Cortex of kidney (tissue), 1 donor: Measurements from ENCODE around the gene TBC1D21.

Source experiments
- DNase-seq: peaks from one replicate; lab custom pipeline; 2025; lab: John Stamatoyannopoulos, UW

The TBC1D21 gene

DNA sequence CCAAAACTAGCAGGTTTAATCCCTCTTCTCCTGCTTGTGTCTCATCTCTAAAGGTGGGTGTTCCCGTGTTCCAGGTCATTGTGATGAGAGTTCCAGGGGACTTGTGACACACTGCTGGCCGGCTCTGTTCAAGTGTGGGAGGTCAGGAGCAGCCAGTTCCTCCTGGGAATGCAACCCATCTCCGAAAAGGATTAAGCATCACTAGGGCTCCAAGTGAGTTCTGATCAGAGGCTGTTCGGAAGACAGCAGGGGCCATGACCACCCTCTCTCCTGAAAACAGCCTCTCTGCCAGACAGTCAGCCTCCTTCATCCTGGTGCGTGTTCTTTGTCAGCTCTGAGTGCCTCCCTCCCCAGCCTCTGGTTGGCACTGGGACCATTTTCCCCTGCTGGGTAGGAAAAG is at the start of gene TBC1D21:
TSS of gene TBC1D21 (plus strand) at position 109 of the 400 bp plus-strand sequence. CDS start at position 255, 146 bp downstream.
- no peak for DNase-seq

GRCh38 chr15:73826711-73827251 is 46.6 kb upstream of the TBC1D21 start:
- DNase-seq: no peak

DNA sequence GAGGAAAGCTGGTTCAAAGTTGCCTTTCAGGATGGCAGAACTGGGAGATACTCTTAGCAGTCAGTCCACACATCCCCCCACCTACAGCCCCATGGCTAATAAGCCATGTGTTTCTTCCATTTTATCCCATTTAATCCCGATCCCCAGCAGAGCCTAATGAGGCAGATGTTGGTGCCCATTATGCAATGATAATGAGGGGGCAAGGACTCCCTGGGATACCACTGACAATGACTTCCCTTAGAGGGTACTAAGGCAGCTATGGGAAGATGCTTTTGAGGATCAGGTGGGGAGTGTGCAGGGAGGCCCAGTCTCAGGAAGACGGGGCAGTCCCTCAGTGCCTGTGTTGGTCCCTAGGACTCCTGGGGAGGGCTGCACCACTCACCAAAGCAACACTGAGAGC is 43.8 kb upstream of the TBC1D21 start:
- no peak for DNase-seq

GRCh38 chr15:73832657-73833056 is 40.7 kb upstream of the TBC1D21 start:
- no peak for DNase-seq

GRCh38 chr15:73836845-73837244 is 36.5 kb upstream of the TBC1D21 start:
- no peak for DNase-seq

GRCh38 chr15:73838831-73839426 is 34.4 kb upstream of the TBC1D21 start:
- DNase-seq: no peak

DNA sequence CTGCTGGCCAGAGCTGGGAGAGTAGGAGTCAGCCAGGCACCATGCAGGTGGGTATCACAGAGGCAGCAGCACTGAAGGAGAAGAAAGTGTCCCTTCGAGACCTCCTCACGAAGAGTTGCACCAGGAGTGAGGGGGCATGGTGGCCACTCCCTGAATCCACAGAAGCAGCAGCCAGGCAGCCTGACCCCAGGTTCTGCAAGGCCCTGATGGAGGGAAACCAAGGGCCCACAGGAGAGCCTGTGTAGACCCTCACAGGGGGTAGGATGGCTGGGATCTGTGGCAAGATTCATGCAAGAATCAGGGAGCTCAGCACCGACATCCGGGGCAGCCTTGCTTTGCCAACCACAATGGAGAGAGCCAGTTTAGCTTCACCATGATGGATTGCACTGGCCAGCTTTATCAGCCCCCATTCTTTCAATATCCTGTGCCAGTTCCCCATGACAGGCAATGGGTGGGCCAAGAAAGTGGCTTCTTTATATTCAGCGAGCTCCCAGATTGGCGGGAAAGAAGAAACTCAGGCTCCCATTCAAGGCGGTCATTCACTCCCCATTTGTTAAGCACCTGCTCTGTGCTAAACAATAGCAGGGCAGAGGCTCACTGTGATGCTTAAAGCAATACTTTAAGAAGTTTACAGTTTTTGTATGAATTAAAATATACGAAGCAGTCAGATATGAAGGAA is 33.5 kb upstream of the TBC1D21 start:
- DNase-seq: no peak

DNA sequence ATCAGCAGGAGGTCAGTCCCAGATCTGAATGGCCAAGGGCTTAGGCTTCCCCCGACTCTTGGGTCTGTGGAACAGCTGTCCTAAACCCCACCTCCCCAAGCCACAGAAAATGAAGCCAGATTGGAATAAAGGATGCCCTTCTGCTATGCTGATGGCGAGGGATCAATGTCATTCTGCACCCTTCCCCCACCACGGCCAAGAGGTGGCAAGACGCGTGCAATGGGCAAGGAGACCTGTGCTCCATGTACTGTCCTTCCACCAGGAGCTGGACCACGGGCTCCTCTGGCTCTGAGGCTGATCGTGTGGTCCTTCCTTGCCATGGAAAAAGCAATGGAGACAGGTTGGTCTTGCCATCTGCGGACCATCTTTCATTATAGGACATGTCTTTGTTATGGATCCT is 32.6 kb upstream of the TBC1D21 start:
- DNase-seq: no peak

- no peak for DNase-seq
These were observed 31.3 kb upstream of the TBC1D21 start for GRCh38 chr15:73841756-73842725.

GRCh38 chr15:73843787-73844186 is 29.6 kb upstream of the TBC1D21 start:
- no peak for DNase-seq

DNA sequence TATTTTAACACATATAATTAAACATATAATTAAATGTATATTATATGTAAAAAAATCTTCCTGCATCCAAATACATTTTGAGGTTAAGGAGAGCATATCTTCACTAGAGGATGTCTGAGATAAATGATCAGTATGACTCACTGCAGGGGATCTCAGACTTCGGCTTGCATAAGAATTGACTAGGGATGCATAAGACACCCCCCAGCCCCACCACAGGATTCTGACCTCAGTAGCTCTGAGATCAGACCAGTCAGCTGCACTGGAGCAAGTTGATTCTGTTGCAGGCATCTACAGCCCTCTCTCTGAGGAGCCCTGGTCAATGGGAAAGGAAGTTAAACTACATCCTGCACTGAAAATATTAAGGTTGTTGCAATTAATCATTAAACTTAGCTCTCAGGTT is 29.0 kb upstream of the TBC1D21 start:
- no peak for DNase-seq

GRCh38 chr15:73845507-73845906 is 27.9 kb upstream of the TBC1D21 start:
- no peak for DNase-seq

DNA sequence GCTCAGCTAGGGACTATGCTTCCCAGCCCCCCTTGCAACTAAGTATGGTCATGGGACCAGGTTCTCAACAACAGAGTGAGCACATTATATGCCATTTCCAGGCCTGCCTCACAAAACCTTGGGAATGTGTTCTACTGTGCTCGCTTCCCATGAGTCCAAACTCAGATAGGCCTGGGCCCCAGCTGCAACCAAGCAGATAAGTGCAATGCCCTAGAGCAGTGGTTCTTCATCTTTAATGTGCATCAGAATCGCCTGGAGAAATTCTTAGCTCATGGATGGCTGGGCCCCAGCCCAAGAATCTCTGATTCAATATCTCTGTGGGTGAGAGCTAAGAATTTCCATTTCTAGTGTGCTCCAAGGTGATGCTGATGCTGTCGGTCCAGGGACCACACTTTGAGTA is 27.5 kb upstream of the TBC1D21 start:
- no peak for DNase-seq

DNA sequence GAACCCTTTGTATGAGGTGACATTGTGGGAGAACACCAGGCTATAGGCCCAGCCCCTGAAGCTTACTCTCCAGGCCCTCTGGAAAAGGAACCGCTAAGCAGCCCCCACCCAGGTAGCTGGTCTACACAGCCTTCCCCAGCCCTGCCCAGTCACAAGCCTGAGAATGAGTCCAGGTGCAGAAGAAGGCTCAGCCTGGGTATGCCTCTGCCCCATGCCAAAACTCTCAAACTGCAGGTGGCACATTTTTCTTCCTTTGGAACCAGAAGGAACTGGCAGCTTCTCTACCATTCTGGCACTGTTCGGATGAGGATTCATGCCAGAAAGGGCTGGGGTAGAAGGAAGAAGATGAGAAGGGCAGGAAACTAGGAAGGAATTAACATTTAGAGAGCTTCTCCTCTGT is 23.7 kb upstream of the TBC1D21 start:
- no peak for DNase-seq

DNA sequence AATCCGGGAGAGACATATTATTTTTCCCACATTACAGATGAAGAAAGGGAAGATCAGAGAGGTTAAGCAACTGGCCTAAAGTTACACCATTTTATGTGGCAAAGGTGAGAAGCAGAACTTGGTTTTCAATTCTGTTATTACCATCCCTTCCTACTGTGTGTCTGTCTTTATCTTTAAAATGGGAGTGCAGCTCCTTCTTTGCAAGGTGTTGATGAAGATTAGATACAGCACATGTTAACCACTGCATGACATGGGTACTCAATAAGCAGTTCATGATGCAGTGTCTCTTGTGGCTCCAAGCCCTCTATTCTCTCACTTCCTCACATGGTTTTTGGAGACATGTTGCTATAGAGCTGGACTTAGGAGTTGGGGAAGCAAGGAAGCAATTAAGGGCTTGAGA is 23.1 kb upstream of the TBC1D21 start:
- no peak for DNase-seq

DNA sequence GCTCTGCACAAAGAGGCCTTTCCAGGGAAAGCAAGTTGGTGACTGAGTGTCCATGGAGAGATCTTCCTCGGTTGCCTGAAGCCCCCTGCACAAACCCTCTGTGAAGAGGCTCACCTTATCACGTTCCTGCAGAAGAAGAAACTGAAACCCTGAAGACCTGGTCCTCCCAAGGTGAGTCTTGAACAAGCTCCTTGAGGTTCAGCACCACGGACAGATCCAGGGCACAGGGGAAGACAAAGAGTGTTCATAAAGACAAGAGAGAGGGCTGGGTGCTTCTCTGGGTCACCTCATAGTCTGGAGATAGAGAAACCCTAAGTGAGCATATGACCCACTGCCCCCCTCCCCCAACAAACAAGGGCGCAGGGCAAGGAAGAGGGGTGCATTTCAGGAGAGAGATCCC is 21.7 kb upstream of the TBC1D21 start:
- no peak for DNase-seq

GRCh38 chr15:73852507-73852906 is 20.9 kb upstream of the TBC1D21 start:
- no peak for DNase-seq

GRCh38 chr15:73854265-73854664 is 19.1 kb upstream of the TBC1D21 start:
- DNase-seq: no peak

GRCh38 chr15:73856458-73857192 is 16.7 kb upstream of the TBC1D21 start:
- no peak for DNase-seq

- DNase-seq: no peak
These were observed 16.0 kb upstream of the TBC1D21 start for GRCh38 chr15:73857193-73857920.

- no peak for DNase-seq
These were observed 15.3 kb upstream of the TBC1D21 start for GRCh38 chr15:73858062-73858461.
